Activated CD8-positive, alpha-beta memory T cell treated with anti-CD3 and anti-CD28 coated beads, Interleukin-2, amount 50 U/mL, for 1 hour (primary cell): Measurements from ENCODE around the gene SPOCK1.
"Not testable (repeated sequence)": the region's sequence is repeated elsewhere in the genome, so short reads cannot be mapped to it uniquely, and the experiment has no call there.

ENCODE experiments used
- DNase-seq: peaks from one replicate; pipeline ENCODE4 v3.0.0-alpha.2; 2020; ENCODE audit errors: extremely low read depth

Gene SPOCK1

GRCh38 chr5:137498736-137499505 lies at the start of gene SPOCK1:
SPOCK1 (minus strand) TSS chr5:137499326.
- no peak for DNase-seq

GRCh38 chr5:137545956-137546355 lies 46.8 kb upstream of the SPOCK1 start:
- no peak for DNase-seq

GRCh38 chr5:137535449-137535848 lies 36.3 kb upstream of the SPOCK1 start:
- DNase-seq = not testable (repeated sequence)

GRCh38 chr5:137533963-137534362 lies 34.8 kb upstream of the SPOCK1 start:
- no peak for DNase-seq

GRCh38 chr5:137531266-137531665 lies 32.1 kb upstream of the SPOCK1 start:
- DNase-seq = no peak

GRCh38 chr5:137521246-137521645 lies 22.1 kb upstream of the SPOCK1 start:
- no peak for DNase-seq

- DNase-seq = no peak
Measured at GRCh38 chr5:137516961-137517360, 17.8 kb upstream of the SPOCK1 start.

- no peak for DNase-seq
Measured at GRCh38 chr5:137516251-137516797, 17.2 kb upstream of the SPOCK1 start.

GRCh38 chr5:137515238-137515637 lies 16.1 kb upstream of the SPOCK1 start:
- DNase-seq = no peak

GRCh38 chr5:137510671-137511070 lies 11.5 kb upstream of the SPOCK1 start:
- DNase-seq = no peak

- DNase-seq = no peak
Measured at GRCh38 chr5:137507150-137507549, 8.0 kb upstream of the SPOCK1 start.

- DNase-seq = no peak
Measured at GRCh38 chr5:137506296-137506695, 7.2 kb upstream of the SPOCK1 start.

- DNase-seq = no peak
Measured at GRCh38 chr5:137504916-137505315, 5.8 kb upstream of the SPOCK1 start.

GRCh38 chr5:137503456-137503855 lies 4.3 kb upstream of the SPOCK1 start:
- DNase-seq = no peak

GRCh38 chr5:137502632-137503031 lies 3.5 kb upstream of the SPOCK1 start:
- no peak for DNase-seq

- DNase-seq = no peak
Measured at GRCh38 chr5:137501846-137502406, 2.8 kb upstream of the SPOCK1 start.

GRCh38 chr5:137501226-137501625 lies 2.1 kb upstream of the SPOCK1 start:
- DNase-seq = no peak

GRCh38 chr5:137500615-137501225 lies 1.6 kb upstream of the SPOCK1 start:
- DNase-seq = no peak

- not testable (repeated sequence) for DNase-seq
Measured at GRCh38 chr5:137499506-137499847, 351 bp upstream of the SPOCK1 start.

GRCh38 chr5:137498301-137498735 lies 808 bp downstream of the SPOCK1 start:
- DNase-seq = no peak

GRCh38 chr5:137497396-137498290 lies 1.5 kb downstream of the SPOCK1 start:
- no peak for DNase-seq

GRCh38 chr5:137496919-137497318 lies 2.2 kb downstream of the SPOCK1 start:
- no peak for DNase-seq
